PC-3 (cell line): Measurements from ENCODE around the gene CHID1. TPM values are rescaled to one million over a fixed set of nuclear protein-coding genes. Genes with fewer than 3 reads are reported as not detected.

Experiments
- ATAC-seq: fragments of 200-7000 bp; cut with Tn5 transposase; 2 replicates; pipeline ENCODE4 v1.9.1; 2020; ENCODE audit warnings: mild to moderate bottlenecking, moderate library complexity
- BruUV-seq: library from RNA; stranded (reverse); fragments of 400-500 nt; replicated peaks from 2 replicates; lab custom pipeline; 2021; lab: Mats Ljungman, UMichigan
- CTCF ChIA-PET: fragments of 300-600 bp; sonication (Branson Sonifier 250); formaldehyde crosslinking; loops from one replicate; lab custom pipeline; 2022; ENCODE audit warnings: antibody characterized with exemption; lab: Charles Lee
- POLR2A ChIA-PET: fragments of 300-600 bp; sonication (Branson Sonifier 250); formaldehyde crosslinking; loops from one replicate; lab custom pipeline; 2022; ENCODE audit warnings: antibody characterized with exemption; ENCODE audit not compliant: unreplicated experiment; lab: Charles Lee
- DNase-seq: peaks from one replicate; pipeline ENCODE4 v3.0.0-alpha.2; 2015
- H2AFZ ChIP-seq: fragments of 300-600 bp; sonication (generic); 2 replicates; pipeline ENCODE4 v1.6.0; 2016; ENCODE audit warnings: antibody characterized with exemption, low read length
- H3F3A ChIP-seq: fragments of 300-600 bp; sonication (generic); one replicate; pipeline ENCODE4 v1.6.0; 2017; ENCODE audit warnings: antibody characterized with exemption, low read length, control low read depth, mild to moderate bottlenecking; ENCODE audit not compliant: unreplicated experiment
- H3K27ac ChIP-seq: fragments of 300-600 bp; sonication (generic); 2 replicates; pipeline ENCODE4 v1.5.1; 2016; ENCODE audit warnings: mild to moderate bottlenecking, low read length
- H3K27me3 ChIP-seq: fragments of 300-600 bp; sonication (generic); 2 replicates; pipeline ENCODE4 v1.6.1; 2016; ENCODE audit warnings: low read length, mixed read lengths
- H3K36me3 ChIP-seq: fragments of 300-600 bp; sonication (generic); 2 replicates; pipeline ENCODE4 v1.6.1; 2016; ENCODE audit warnings: low read depth, mixed run types, low read length, mixed read lengths
- H3K4me1 ChIP-seq: fragments of 300-600 bp; sonication (generic); 2 replicates; pipeline ENCODE4 v1.5.1; 2016; ENCODE audit warnings: low read length; ENCODE audit not compliant: insufficient read depth
- H3K4me2 ChIP-seq: fragments of 300-600 bp; sonication (generic); 2 replicates; pipeline ENCODE4 v1.6.0; 2016; ENCODE audit warnings: low read length
- H3K4me3 ChIP-seq: fragments of 300-600 bp; sonication (generic); 2 replicates; pipeline ENCODE4 v1.5.1; 2016; ENCODE audit warnings: mild to moderate bottlenecking, low read length, mixed read lengths
- H3K79me2 ChIP-seq: fragments of 300-600 bp; sonication (generic); 2 replicates; pipeline ENCODE4 v1.6.1; 2017; ENCODE audit warnings: low read length, mixed read lengths
- H3K9ac ChIP-seq: fragments of 300-600 bp; sonication (generic); 2 replicates; pipeline ENCODE4 v1.6.0; 2016; ENCODE audit warnings: mild to moderate bottlenecking, low read length
- H3K9me2 ChIP-seq: fragments of 300-600 bp; sonication (generic); replicated peaks from 2 replicates; pipeline ENCODE4 v1.6.1; 2016; ENCODE audit warnings: mixed run types, low read length, mixed read lengths
- H3K9me3 ChIP-seq: fragments of 300-600 bp; sonication (generic); 2 replicates; pipeline ENCODE4 v1.6.1; 2016; ENCODE audit warnings: low read length, mixed read lengths
- H4K20me1 ChIP-seq: fragments of 300-600 bp; sonication (generic); 2 replicates; pipeline ENCODE4 v1.6.1; 2016; ENCODE audit warnings: low read length, mixed read lengths
- EZH2 ChIP-seq: fragments of 300-600 bp; sonication (generic); IDR thresholded peaks from one replicate; pipeline ENCODE4 v1.6.1; 2017; ENCODE audit warnings: antibody characterized with exemption, mild to moderate bottlenecking, low read length; ENCODE audit not compliant: unreplicated experiment
- EZH2phosphoT487 ChIP-seq: fragments of 300-600 bp; sonication (generic); IDR thresholded peaks from 2 replicates; pipeline ENCODE4 v1.6.1; 2018; ENCODE audit warnings: mild to moderate bottlenecking, antibody characterized with exemption, low read length, borderline replicate concordance
- intact Hi-C: fragments of 100-400 bp; cut with micrococcal nuclease; formaldehyde crosslinking; loops from 2 replicates; pipeline ENCODE4 v1.9.0; 2023
- total RNA-seq: library from RNA; depleted of rRNA; stranded (reverse); fragments of >200 nt; gene quantifications from 2 replicates; pipeline ENCODE4 v1.2.3, GENCODE V29; 2014
- TF ChIP-seq, protein P1 (sequence below): fragments of 300-600 bp; sonication (generic); conservative IDR thresholded peaks from 2 replicates; pipeline ENCODE4 v1.5.1; 2017; ENCODE audit warnings: antibody characterized with exemption, low read depth, mild to moderate bottlenecking, low read length

The CHID1 gene
- total RNA-seq, 1 experiment from 2014 or later = 70.2 TPM

DNA sequence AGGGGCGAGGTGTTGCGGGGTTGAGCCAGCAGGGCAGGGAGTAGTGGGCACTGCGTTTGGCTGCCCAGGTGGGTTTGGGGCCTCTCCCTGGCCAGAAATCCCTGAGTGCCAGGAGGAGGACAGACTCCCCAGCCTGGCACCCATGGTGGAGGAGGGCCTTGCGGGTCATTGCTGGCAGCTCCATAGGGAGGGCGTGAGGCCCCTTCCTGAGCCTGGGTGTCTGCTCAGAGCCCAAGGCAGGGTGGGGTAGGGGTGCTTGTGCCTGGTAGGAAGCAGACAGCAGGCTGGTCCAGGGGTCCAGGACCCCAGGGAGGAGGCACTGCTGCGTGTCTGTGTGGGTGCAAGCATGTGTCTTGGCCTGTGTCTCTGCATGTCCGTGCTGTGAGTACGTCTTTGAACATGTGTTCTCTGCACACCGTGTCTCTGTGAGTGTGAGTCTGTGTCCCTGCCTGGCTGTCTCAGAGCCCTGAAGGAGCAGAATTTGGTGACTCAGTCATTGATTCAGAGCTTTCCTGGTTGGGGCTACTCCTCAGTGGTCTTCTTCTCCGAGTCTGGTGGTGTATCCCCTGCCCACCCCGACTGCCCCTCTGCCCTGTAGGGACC, 64.0 kb downstream of the CHID1 start:
- TF ChIP-seq EZH2phosphoT487 (no peak), EZH2 (no peak)
- TF ChIP-seq, protein P1, sequence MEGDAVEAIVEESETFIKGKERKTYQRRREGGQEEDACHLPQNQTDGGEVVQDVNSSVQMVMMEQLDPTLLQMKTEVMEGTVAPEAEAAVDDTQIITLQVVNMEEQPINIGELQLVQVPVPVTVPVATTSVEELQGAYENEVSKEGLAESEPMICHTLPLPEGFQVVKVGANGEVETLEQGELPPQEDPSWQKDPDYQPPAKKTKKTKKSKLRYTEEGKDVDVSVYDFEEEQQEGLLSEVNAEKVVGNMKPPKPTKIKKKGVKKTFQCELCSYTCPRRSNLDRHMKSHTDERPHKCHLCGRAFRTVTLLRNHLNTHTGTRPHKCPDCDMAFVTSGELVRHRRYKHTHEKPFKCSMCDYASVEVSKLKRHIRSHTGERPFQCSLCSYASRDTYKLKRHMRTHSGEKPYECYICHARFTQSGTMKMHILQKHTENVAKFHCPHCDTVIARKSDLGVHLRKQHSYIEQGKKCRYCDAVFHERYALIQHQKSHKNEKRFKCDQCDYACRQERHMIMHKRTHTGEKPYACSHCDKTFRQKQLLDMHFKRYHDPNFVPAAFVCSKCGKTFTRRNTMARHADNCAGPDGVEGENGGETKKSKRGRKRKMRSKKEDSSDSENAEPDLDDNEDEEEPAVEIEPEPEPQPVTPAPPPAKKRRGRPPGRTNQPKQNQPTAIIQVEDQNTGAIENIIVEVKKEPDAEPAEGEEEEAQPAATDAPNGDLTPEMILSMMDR = no peak
- H4K20me1 ChIP-seq = peaks cover 6% of the 10 kb centered on the region
- H3F3A ChIP-seq = no peaks in the 10 kb centered on the region
- H3K4me3 ChIP-seq = no peak overlapping the region
- ATAC-seq = no peak
- ChIA-PET CTCF (no interaction called here), POLR2A (no interaction called here)
- intact Hi-C loops = no loop called here
- H3K36me3 ChIP-seq = no peaks in the 10 kb centered on the region; the same call in 1 of the 2 replicates
- no TSS peak for BruUV-seq
- H3K27ac ChIP-seq = no peak overlapping the region
- no peak overlapping the region for H3K9ac ChIP-seq
- no peaks in the 10 kb centered on the region for H3K27me3 ChIP-seq
- H2AFZ ChIP-seq = no peak overlapping the region
- peak overlapping the region; percentile 90 for H3K4me2 ChIP-seq
- H3K9me2 ChIP-seq = no peaks in the 10 kb centered on the region
- peaks cover 53% of the 10 kb centered on the region for H3K79me2 ChIP-seq
- no peak for DNase-seq
- no peaks in the 10 kb centered on the region for H3K9me3 ChIP-seq
- H3K4me1 ChIP-seq = peaks cover 33% of the 10 kb centered on the region

GRCh38 chr11:845872-846495, 64.6 kb downstream of the CHID1 start:
- H3K9me2 ChIP-seq = no peaks in the 10 kb centered on the region
- no peak overlapping the region for H3K4me3 ChIP-seq
- no peaks in the 10 kb centered on the region for H3F3A ChIP-seq
- CTCF ChIA-PET = no interaction called here
- POLR2A ChIA-PET = interaction anchor here (0.6 kb wide), 1 partner anchor 171 kb away, joined by 4 read pairs; no protein-coding TSS in a partner anchor
- H3K4me1 ChIP-seq = peaks cover 33% of the 10 kb centered on the region
- intact Hi-C loops = no loop called here
- ATAC-seq (no peak), DNase-seq (no peak)
- H3K27ac ChIP-seq = no peak overlapping the region
- no peak overlapping the region for H3K9ac ChIP-seq
- H3K27me3 ChIP-seq = no peaks in the 10 kb centered on the region
- TF ChIP-seq, protein P1 = no peak
- TF ChIP-seq EZH2phosphoT487 (no peak), EZH2 (no peak)
- peak overlapping the region; percentile 90 for H3K4me2 ChIP-seq
- H2AFZ ChIP-seq = no peak overlapping the region
- no peaks in the 10 kb centered on the region for H3K9me3 ChIP-seq
- H4K20me1 ChIP-seq = peaks cover 11% of the 10 kb centered on the region
- peaks cover 59% of the 10 kb centered on the region for H3K79me2 ChIP-seq
- peaks cover 5% of the 10 kb centered on the region for H3K36me3 ChIP-seq
- BruUV-seq = no TSS peak
